Uterus (tissue), 4 donors: ENCODE data around the gene ZNF652. TPM values are rescaled to one million over a fixed set of nuclear protein-coding genes. Genes with fewer than 3 reads are reported as not detected.

Experiments
- DNase-seq, 2 donors: peaks; one replicate each; pipeline ENCODE4 v3.0.0-alpha.2; 2019 to 2020
- H3K27ac ChIP-seq, 2 donors: fragments of 200-600 bp; sonication (generic); 1 replicate in 1 of 2; 2 replicates in 1 of 2; pipeline ENCODE4 v1.5.1; 2016 to 2018
- H3K27me3 ChIP-seq, 2 donors: fragments of 200-600 bp; sonication (generic); one replicate each; pipeline ENCODE4 v1.5.1; 2018 to 2019; ENCODE audit warnings: control low read depth in 1 of 2
- H3K36me3 ChIP-seq, 2 donors: fragments of 200-600 bp; sonication (generic); one replicate each; pipeline ENCODE4 v1.5.1; 2019; ENCODE audit warnings: control low read depth in 1 of 2
- H3K4me1 ChIP-seq, 2 donors: fragments of 200-600 bp; sonication (generic); one replicate each; pipeline ENCODE4 v1.5.1; 2018 to 2019; ENCODE audit warnings: control low read depth in 1 of 2
- H3K4me3 ChIP-seq, 2 donors: fragments of 200-600 bp; sonication (generic); 1 replicate in 1 of 2; 2 replicates in 1 of 2; pipeline ENCODE4 v1.5.1; 2018 to 2019; ENCODE audit warnings: mild to moderate bottlenecking in 1 of 2
- H3K9me3 ChIP-seq, 2 donors: fragments of 200-600 bp; sonication (generic); one replicate each; pipeline ENCODE4 v1.5.1; 2019; ENCODE audit warnings: control low read depth in 1 of 2
- CTCF ChIP-seq, 4 experiments: fragments of 200-600 bp in 2 of 4; fragments of 450-650 bp in 2 of 4; sonication (generic) in 2 of 4; IDR thresholded peaks; one replicate each; pipeline ENCODE4 v1.5.1; 2016 to 2019; ENCODE audit warnings: antibody characterized with exemption in 4 of 4, mild to moderate bottlenecking in 2 of 4, moderate library complexity in 1 of 4
- POLR2A ChIP-seq, 2 donors: fragments of 450-650 bp; IDR thresholded peaks; one replicate each; pipeline ENCODE4 v1.6.1; 2016; ENCODE audit warnings: antibody characterized with exemption in 2 of 2, mild to moderate bottlenecking in 1 of 2, moderate library complexity in 1 of 2
- intact Hi-C: fragments of 100-400 bp; cut with DNase I; formaldehyde crosslinking; loops from one replicate; pipeline ENCODE4 v1.15.1; 2023; ENCODE audit warnings: low total_unique reads
- total RNA-seq, 4 donors: library from RNA; depleted of rRNA in 3 of 4; stranded (reverse); fragments of >200 nt in 3 of 4; gene quantifications; one replicate each; pipeline versions ENCODE4 v1.1.0 to v1.2.4, GENCODE V29; 2014 to 2023
- donor health status: DM: yes; HTN: yes; CAD: no.

Gene ZNF652
- total RNA-seq, 4 donors from 2014 or later: 17.6 to 65.3 (median 36.2) TPM

- no peak overlapping the region for H3K4me3 ChIP-seq
- no peaks in the 10 kb centered on the region for H3K36me3 ChIP-seq
- DNase-seq: no peak
- H3K27me3 ChIP-seq: no peaks in the 10 kb centered on the region
- no peaks in the 10 kb centered on the region for H3K4me1 ChIP-seq
- no peak overlapping the region for H3K27ac ChIP-seq
- no peaks in the 10 kb centered on the region for H3K9me3 ChIP-seq
- TF ChIP-seq CTCF (IDR thresholded peaks at IDR 0.05) (no peak), POLR2A (IDR thresholded peaks at IDR 0.05) (no peak)
- intact Hi-C loops: no loop called here
Measured at GRCh38 chr17:49327835-49328784, 33.9 kb downstream of the ZNF652 start.

- Histone ChIP-seq H3K36me3 (no peaks in the 10 kb centered on the region), H3K4me1 (no peaks in the 10 kb centered on the region), H3K27me3 (no peaks in the 10 kb centered on the region), H3K9me3 (no peaks in the 10 kb centered on the region), H3K27ac (no peak overlapping the region), H3K4me3 (no peak overlapping the region)
- intact Hi-C loops: no loop called here
- DNase-seq: no peak
- no peak for TF ChIP-seq POLR2A (IDR thresholded peaks at IDR 0.05)
- TF ChIP-seq CTCF (IDR thresholded peaks at IDR 0.05): no peak
Measured at GRCh38 chr17:49325980-49326379, 36.1 kb downstream of the ZNF652 start.

- intact Hi-C loops: loop anchor here (10.0 kb wide), 1 partner anchor 76 kb away; no protein-coding TSS in a partner anchor
- H3K9me3 ChIP-seq: no peaks in the 10 kb centered on the region
- TF ChIP-seq CTCF (IDR thresholded peaks at IDR 0.05): no peak
- no peak for TF ChIP-seq POLR2A (IDR thresholded peaks at IDR 0.05)
- no peaks in the 10 kb centered on the region for H3K27me3 ChIP-seq
- no peak overlapping the region for H3K4me3 ChIP-seq
- no peaks in the 10 kb centered on the region for H3K36me3 ChIP-seq
- DNase-seq: no peak
- H3K27ac ChIP-seq: no peak overlapping the region
- H3K4me1 ChIP-seq: no peaks in the 10 kb centered on the region
Measured at GRCh38 chr17:49318435-49318965, 43.5 kb downstream of the ZNF652 start.

- Histone ChIP-seq H3K27ac (no peak overlapping the region), H3K27me3 (no peaks in the 10 kb centered on the region), H3K4me1 (no peaks in the 10 kb centered on the region), H3K9me3 (no peaks in the 10 kb centered on the region), H3K36me3 (no peaks in the 10 kb centered on the region), H3K4me3 (no peak overlapping the region)
- intact Hi-C loops: loop anchor here (10.0 kb wide), 1 partner anchor 78 kb away; no protein-coding TSS in a partner anchor
- TF ChIP-seq POLR2A (IDR thresholded peaks at IDR 0.05) (no peak), CTCF (IDR thresholded peaks at IDR 0.05) (no peak)
- DNase-seq: no peak
Measured at GRCh38 chr17:49316889-49317675, 45.0 kb downstream of the ZNF652 start.
